Loucy (cell line): ENCODE data around the gene MPPED2.

Source experiments
- H2AFZ ChIP-seq: fragments of 200-600 bp; sonication (generic); 2 replicates; pipeline ENCODE4 v1.6.0; 2016; ENCODE audit warnings: antibody characterized with exemption, mild to moderate bottlenecking, low read length, moderate library complexity
- H3F3A ChIP-seq: fragments of 200-600 bp; 2 replicates; pipeline ENCODE4 v1.6.0; 2016; ENCODE audit warnings: antibody characterized with exemption, low read depth, mild to moderate bottlenecking
- H3K27me3 ChIP-seq: fragments of 200-600 bp; sonication (generic); 2 replicates; pipeline ENCODE4 v1.6.1; 2014; ENCODE audit warnings: low read length, mild to moderate bottlenecking; ENCODE audit not compliant: insufficient read depth, poor library complexity, severe bottlenecking
- H3K36me3 ChIP-seq: fragments of 200-600 bp; sonication (generic); 2 replicates; pipeline ENCODE4 v1.6.1; 2016; ENCODE audit warnings: low read length; ENCODE audit not compliant: insufficient read depth
- H3K4me1 ChIP-seq: fragments of 200-600 bp; sonication (generic); 2 replicates; pipeline ENCODE4 v1.5.1; 2014; ENCODE audit warnings: low read length, mild to moderate bottlenecking; ENCODE audit not compliant: insufficient read depth, poor library complexity, severe bottlenecking
- H3K4me2 ChIP-seq: fragments of 200-600 bp; sonication (generic); 2 replicates; pipeline ENCODE4 v1.6.0; 2014; ENCODE audit warnings: antibody characterized with exemption, low read length, low read depth, mild to moderate bottlenecking; ENCODE audit not compliant: poor library complexity, severe bottlenecking
- H3K4me3 ChIP-seq: fragments of 200-600 bp; sonication (generic); 2 replicates; pipeline ENCODE4 v1.5.1; 2014; ENCODE audit warnings: low read length, mild to moderate bottlenecking, mixed read lengths; ENCODE audit not compliant: poor library complexity, severe bottlenecking
- H3K79me2 ChIP-seq: fragments of 200-600 bp; sonication (generic); 2 replicates; pipeline ENCODE4 v1.6.1; 2014; ENCODE audit warnings: low read length; ENCODE audit not compliant: insufficient read depth
- H3K9ac ChIP-seq: fragments of 200-600 bp; sonication (generic); 2 replicates; pipeline ENCODE4 v1.6.0; 2014; ENCODE audit warnings: mild to moderate bottlenecking, low read depth, low read length, moderate library complexity; ENCODE audit not compliant: poor library complexity, severe bottlenecking
- H3K9me2 ChIP-seq: fragments of 200-600 bp; sonication (generic); replicated peaks from 2 replicates; pipeline ENCODE4 v1.6.1; 2016; ENCODE audit warnings: low read depth, low read length, mixed read lengths
- H3K9me3 ChIP-seq: fragments of 200-600 bp; sonication (generic); 2 replicates; pipeline ENCODE4 v1.6.1; 2014; ENCODE audit warnings: mild to moderate bottlenecking, antibody characterized with exemption, low read length, low read depth; ENCODE audit not compliant: insufficient read depth
- H4K20me1 ChIP-seq: fragments of 200-600 bp; sonication (generic); 2 replicates; pipeline ENCODE4 v1.6.0; 2014; ENCODE audit warnings: antibody characterized with exemption, low read length, mild to moderate bottlenecking; ENCODE audit not compliant: insufficient read depth, poor library complexity, severe bottlenecking
- CTCF ChIP-seq: fragments of 200-600 bp; sonication (generic); conservative IDR thresholded peaks from 2 replicates; pipeline ENCODE4 v1.5.1; 2014; ENCODE audit warnings: mild to moderate bottlenecking, antibody characterized with exemption, low read length
- EZH2phosphoT487 ChIP-seq: fragments of 200-600 bp; IDR thresholded peaks from 2 replicates; pipeline ENCODE4 v1.6.1; 2018; ENCODE audit warnings: antibody characterized with exemption, mild to moderate bottlenecking, moderate library complexity, borderline replicate concordance

Gene MPPED2

DNA sequence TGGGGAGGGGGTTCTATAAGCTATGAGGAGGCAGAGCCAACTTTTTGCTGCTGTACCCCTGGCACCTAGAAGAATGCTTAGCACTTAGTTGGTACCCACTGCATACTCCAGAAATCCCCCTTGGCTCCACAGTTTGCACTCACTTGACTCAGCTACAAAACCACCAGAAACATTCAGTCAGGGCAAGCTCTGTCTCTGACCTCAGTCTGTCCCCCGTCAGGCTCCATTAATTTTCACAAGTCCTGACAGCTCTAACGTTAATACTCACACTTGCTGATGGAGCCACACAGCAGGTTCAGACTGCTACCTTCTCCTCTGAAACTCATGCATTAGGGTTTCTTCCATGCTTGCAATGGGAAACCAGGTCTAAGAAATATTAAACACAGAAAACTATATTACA is 81.7 kb downstream of the MPPED2 start:
- TF ChIP-seq EZH2phosphoT487 (no peak), CTCF (no peak)
- H4K20me1 ChIP-seq = no peaks in the 10 kb centered on the region
- no peak overlapping the region for H3K4me3 ChIP-seq
- H2AFZ ChIP-seq = no peak overlapping the region
- H3K9me3 ChIP-seq = no peaks in the 10 kb centered on the region
- H3K4me2 ChIP-seq = no peak overlapping the region
- H3K79me2 ChIP-seq = no peaks in the 10 kb centered on the region
- no peaks in the 10 kb centered on the region for H3K9me2 ChIP-seq
- no peaks in the 10 kb centered on the region for H3K4me1 ChIP-seq
- no peaks in the 10 kb centered on the region for H3K36me3 ChIP-seq
- no peaks in the 10 kb centered on the region for H3F3A ChIP-seq
- no peaks in the 10 kb centered on the region for H3K27me3 ChIP-seq
- H3K9ac ChIP-seq = no peak overlapping the region

DNA sequence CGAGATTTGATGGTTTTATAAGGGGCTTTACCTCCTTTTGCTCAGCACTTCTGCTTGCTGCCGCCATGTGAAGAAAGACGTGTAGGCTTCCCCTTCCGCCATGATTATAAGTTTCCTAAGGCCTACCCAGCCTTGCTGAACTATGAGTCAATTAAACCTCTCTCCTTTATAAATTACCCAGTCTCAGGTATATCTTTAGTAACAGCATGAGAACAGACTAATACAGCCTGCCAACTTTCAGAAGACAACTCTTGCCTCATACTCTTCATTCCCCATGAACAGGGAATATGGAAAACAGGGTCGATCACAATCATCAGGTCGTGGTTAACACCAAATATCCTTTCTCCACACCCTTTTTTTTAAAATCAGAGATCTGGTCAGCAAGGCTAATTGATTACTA is 83.0 kb downstream of the MPPED2 start:
- Histone ChIP-seq H3K9me2 (no peaks in the 10 kb centered on the region), H3K9ac (no peak overlapping the region), H3K79me2 (no peaks in the 10 kb centered on the region), H4K20me1 (no peaks in the 10 kb centered on the region), H3F3A (no peaks in the 10 kb centered on the region), H3K9me3 (no peaks in the 10 kb centered on the region), H3K36me3 (no peaks in the 10 kb centered on the region), H3K4me3 (no peak overlapping the region), H3K4me2 (no peak overlapping the region), H3K4me1 (no peaks in the 10 kb centered on the region), H3K27me3 (no peaks in the 10 kb centered on the region), H2AFZ (no peak overlapping the region)
- TF ChIP-seq CTCF (no peak), EZH2phosphoT487 (no peak)

DNA sequence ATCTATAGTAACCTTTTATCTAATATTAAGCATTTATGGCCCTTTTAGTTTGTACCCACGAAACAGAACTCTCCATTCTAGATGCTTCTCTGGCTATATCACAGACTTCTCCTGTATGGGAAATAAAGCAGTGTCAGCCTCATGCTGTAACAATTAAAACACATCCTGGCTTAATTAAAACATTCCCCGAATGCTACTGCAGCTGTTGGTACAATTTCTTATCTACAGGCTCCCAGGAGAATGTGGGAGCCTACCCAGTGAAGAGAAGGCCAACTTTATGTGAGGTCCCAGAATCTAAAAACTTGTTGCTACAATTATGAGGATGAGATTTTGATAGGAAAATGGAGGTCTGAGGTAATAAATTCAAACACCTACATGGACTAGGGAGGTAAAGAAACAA is 83.8 kb downstream of the MPPED2 start:
- no peaks in the 10 kb centered on the region for H3F3A ChIP-seq
- H3K9me3 ChIP-seq = no peaks in the 10 kb centered on the region

More for the DNA sequence above, 83.8 kb downstream of the MPPED2 start:
- Histone ChIP-seq H3K4me3 (no peak overlapping the region), H3K79me2 (no peaks in the 10 kb centered on the region), H3K36me3 (no peaks in the 10 kb centered on the region), H2AFZ (no peak overlapping the region), H3K4me1 (no peaks in the 10 kb centered on the region), H3K4me2 (no peak overlapping the region), H3K27me3 (no peaks in the 10 kb centered on the region), H3K9me2 (no peaks in the 10 kb centered on the region), H4K20me1 (no peaks in the 10 kb centered on the region), H3K9ac (no peak overlapping the region)
- no peak for TF ChIP-seq EZH2phosphoT487
- TF ChIP-seq CTCF = no peak
